OCI-LY7 (cell line): Measurements from ENCODE around the gene VASP. TPM values are rescaled to one million over a fixed set of nuclear protein-coding genes. Genes with fewer than 3 reads are reported as not detected.

ENCODE experiments used
- BruUV-seq: library from RNA; stranded (reverse); fragments of 400-500 nt; replicated peaks from 2 replicates; lab custom pipeline; 2021; lab: Mats Ljungman, UMichigan
- CTCF ChIA-PET: fragments of 300-600 bp; sonication (Branson Sonifier 250); formaldehyde crosslinking; loops from one replicate; lab custom pipeline; 2022; ENCODE audit warnings: antibody characterized with exemption; ENCODE audit not compliant: unreplicated experiment; lab: Charles Lee
- POLR2A ChIA-PET: fragments of 300-600 bp; sonication (Branson Sonifier 250); formaldehyde crosslinking; loops from one replicate; lab custom pipeline; 2022; ENCODE audit warnings: antibody characterized with exemption; lab: Charles Lee
- DNase-seq: peaks from one replicate; pipeline ENCODE4 v3.0.0-alpha.2; 2015; ENCODE audit warnings: low spot score
- H2AFZ ChIP-seq: fragments of 200-600 bp; sonication (generic), shearing (Covaris generic); 2 replicates; pipeline ENCODE4 v1.6.1; 2014; ENCODE audit warnings: mild to moderate bottlenecking, antibody characterized with exemption, low read length, moderate library complexity
- H3K27ac ChIP-seq: fragments of 200-600 bp; sonication (generic); 2 replicates; pipeline ENCODE4 v1.5.1; 2014; ENCODE audit warnings: mixed run types, low read depth, mild to moderate bottlenecking, moderate library complexity, low read length, inconsistent platforms; ENCODE audit not compliant: poor library complexity, severe bottlenecking
- H3K36me3 ChIP-seq: fragments of 200-600 bp; sonication (generic); 2 replicates; pipeline ENCODE4 v1.6.1; 2014; ENCODE audit warnings: mild to moderate bottlenecking, antibody characterized with exemption, low read length, moderate library complexity, mixed read lengths; ENCODE audit not compliant: insufficient read depth
- H3K4me1 ChIP-seq: fragments of 200-600 bp; sonication (generic); 2 replicates; pipeline ENCODE4 v1.5.1; 2014; ENCODE audit warnings: mild to moderate bottlenecking, low read length; ENCODE audit not compliant: insufficient read depth, poor library complexity, severe bottlenecking
- H3K4me2 ChIP-seq: fragments of 200-600 bp; sonication (generic); 2 replicates; pipeline ENCODE4 v1.6.1; 2014; ENCODE audit warnings: mild to moderate bottlenecking, low read length
- H3K4me3 ChIP-seq: fragments of 200-600 bp; sonication (generic); 2 replicates; pipeline ENCODE4 v1.5.1; 2014; ENCODE audit warnings: mild to moderate bottlenecking, low read depth, low read length; ENCODE audit not compliant: poor library complexity, severe bottlenecking
- H3K79me2 ChIP-seq: fragments of 200-600 bp; sonication (generic); 2 replicates; pipeline ENCODE4 v1.6.1; 2016; ENCODE audit warnings: low read depth, mild to moderate bottlenecking, low read length, moderate library complexity, mixed read lengths; ENCODE audit not compliant: insufficient read depth
- H3K9me2 ChIP-seq: fragments of 200-600 bp; sonication (generic); 2 replicates; pipeline ENCODE4 v1.6.1; 2016; ENCODE audit warnings: mild to moderate bottlenecking, low read length, mixed read lengths; ENCODE audit not compliant: insufficient read depth
- H3K9me3 ChIP-seq: fragments of 200-600 bp; sonication (generic); 2 replicates; pipeline ENCODE4 v1.6.1; 2014; ENCODE audit warnings: mild to moderate bottlenecking, mixed run types, low read length, mixed read lengths
- H4K20me1 ChIP-seq: fragments of 200-600 bp; sonication (generic); 2 replicates; pipeline ENCODE4 v1.6.1; 2014; ENCODE audit warnings: mild to moderate bottlenecking, antibody characterized with exemption, low read length, moderate library complexity, mixed read lengths; ENCODE audit not compliant: insufficient read depth
- EZH2phosphoT487 ChIP-seq: fragments of 200-600 bp; sonication (generic); IDR thresholded peaks from 2 replicates; pipeline ENCODE4 v1.6.1; 2018; ENCODE audit warnings: low read depth, borderline replicate concordance, mild to moderate bottlenecking, mixed run types, antibody characterized with exemption, low read length, moderate library complexity, mixed read lengths
- intact Hi-C: fragments of 100-400 bp; cut with micrococcal nuclease; formaldehyde crosslinking; loops from one replicate; pipeline ENCODE4 v1.10.0; 2022; ENCODE audit not compliant: unreplicated experiment
- total RNA-seq, 2 experiments: library from RNA; depleted of rRNA in 1 of 2; stranded (reverse); fragments of >200 nt in 1 of 2; shearing (Covaris generic) in 1 of 2; gene quantifications; 2 replicates each; pipeline ENCODE4 v1.2.3, GENCODE V29; 2014 to 2022
- TF ChIP-seq, protein P1 (sequence below): fragments of 200-600 bp; sonication (generic); conservative IDR thresholded peaks from 2 replicates; pipeline ENCODE4 v1.5.1; 2014; ENCODE audit warnings: mild to moderate bottlenecking, antibody characterized with exemption, low read length, moderate library complexity, mixed read lengths

Gene VASP
- total RNA-seq, 2 experiments from 2014 or later = 39.6 to 62.8 TPM

DNA sequence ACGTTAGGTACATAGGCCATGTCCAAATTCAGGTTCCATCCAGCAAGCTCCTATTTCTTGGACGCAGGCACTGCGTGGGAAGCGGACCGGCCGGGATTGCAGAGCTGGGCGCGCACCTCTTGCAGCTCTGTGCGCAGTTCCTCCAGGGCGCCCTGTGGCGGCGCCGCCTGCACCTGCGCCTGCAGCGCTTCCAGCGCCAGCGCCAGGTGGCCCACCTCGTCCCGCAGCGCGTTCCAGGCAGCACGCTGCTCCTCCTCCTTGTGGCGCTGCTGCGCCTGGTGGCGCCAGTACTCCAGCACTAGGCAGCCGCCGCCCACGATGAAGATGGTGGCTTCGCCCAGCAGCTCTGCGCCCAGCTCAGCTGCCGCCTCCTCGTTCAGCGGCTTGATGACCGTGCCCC lies 46.2 kb downstream of the VASP start:
- peaks cover 7% of the 10 kb centered on the region for H3K36me3 ChIP-seq
- no peaks in the 10 kb centered on the region for H3K4me1 ChIP-seq
- no peak overlapping the region for H3K4me2 ChIP-seq
- H3K9me2 ChIP-seq = no peaks in the 10 kb centered on the region
- H3K4me3 ChIP-seq = no peak overlapping the region
- ChIA-PET POLR2A (no interaction called here), CTCF (no interaction called here)
- no peak overlapping the region for H2AFZ ChIP-seq
- no peak for DNase-seq
- no peaks in the 10 kb centered on the region; the same call in 1 of the 2 replicates for H4K20me1 ChIP-seq
- no peaks in the 10 kb centered on the region for H3K9me3 ChIP-seq
- H3K79me2 ChIP-seq = no peaks in the 10 kb centered on the region
- no peak overlapping the region for H3K27ac ChIP-seq
- intact Hi-C loops = no loop called here
- no TSS peak for BruUV-seq
- no peak for TF ChIP-seq EZH2phosphoT487
- TF ChIP-seq, protein P1, sequence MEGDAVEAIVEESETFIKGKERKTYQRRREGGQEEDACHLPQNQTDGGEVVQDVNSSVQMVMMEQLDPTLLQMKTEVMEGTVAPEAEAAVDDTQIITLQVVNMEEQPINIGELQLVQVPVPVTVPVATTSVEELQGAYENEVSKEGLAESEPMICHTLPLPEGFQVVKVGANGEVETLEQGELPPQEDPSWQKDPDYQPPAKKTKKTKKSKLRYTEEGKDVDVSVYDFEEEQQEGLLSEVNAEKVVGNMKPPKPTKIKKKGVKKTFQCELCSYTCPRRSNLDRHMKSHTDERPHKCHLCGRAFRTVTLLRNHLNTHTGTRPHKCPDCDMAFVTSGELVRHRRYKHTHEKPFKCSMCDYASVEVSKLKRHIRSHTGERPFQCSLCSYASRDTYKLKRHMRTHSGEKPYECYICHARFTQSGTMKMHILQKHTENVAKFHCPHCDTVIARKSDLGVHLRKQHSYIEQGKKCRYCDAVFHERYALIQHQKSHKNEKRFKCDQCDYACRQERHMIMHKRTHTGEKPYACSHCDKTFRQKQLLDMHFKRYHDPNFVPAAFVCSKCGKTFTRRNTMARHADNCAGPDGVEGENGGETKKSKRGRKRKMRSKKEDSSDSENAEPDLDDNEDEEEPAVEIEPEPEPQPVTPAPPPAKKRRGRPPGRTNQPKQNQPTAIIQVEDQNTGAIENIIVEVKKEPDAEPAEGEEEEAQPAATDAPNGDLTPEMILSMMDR = no peak

- H3K36me3 ChIP-seq = peaks cover 7% of the 10 kb centered on the region
- ChIA-PET CTCF (no interaction called here), POLR2A (no interaction called here)
- DNase-seq = no peak
- H3K9me3 ChIP-seq = no peaks in the 10 kb centered on the region
- BruUV-seq = no TSS peak
- H3K79me2 ChIP-seq = no peaks in the 10 kb centered on the region
- H3K4me3 ChIP-seq = no peak overlapping the region
- peaks cover 7% of the 10 kb centered on the region for H3K4me1 ChIP-seq
- no peak overlapping the region for H3K4me2 ChIP-seq
- no peak overlapping the region for H2AFZ ChIP-seq
- no peak for TF ChIP-seq EZH2phosphoT487
- TF ChIP-seq, protein P1 = no peak
- H4K20me1 ChIP-seq = no peaks in the 10 kb centered on the region; the same call in 1 of the 2 replicates
- H3K9me2 ChIP-seq = no peaks in the 10 kb centered on the region
- intact Hi-C loops = no loop called here
- H3K27ac ChIP-seq = no peak overlapping the region
These were observed 47.2 kb downstream of the VASP start for GRCh38 chr19:45554481-45554880.

- intact Hi-C loops = loop anchor here (5.0 kb wide), 1 partner anchor 50 kb away; the partner anchor contains the start of gene VASP
- no peak overlapping the region for H2AFZ ChIP-seq
- no peak for DNase-seq
- H4K20me1 ChIP-seq = no peaks in the 10 kb centered on the region; the same call in 1 of the 2 replicates
- H3K79me2 ChIP-seq = peaks cover 15% of the 10 kb centered on the region; the same call in 1 of the 2 replicates
- H3K4me3 ChIP-seq = no peak overlapping the region
- H3K4me1 ChIP-seq = peaks cover 20% of the 10 kb centered on the region
- no peak overlapping the region for H3K4me2 ChIP-seq
- no peaks in the 10 kb centered on the region for H3K9me3 ChIP-seq
- POLR2A ChIA-PET = no interaction called here
- BruUV-seq = no TSS peak
- TF ChIP-seq, protein P1 = no peak
- no peak for TF ChIP-seq EZH2phosphoT487
- H3K36me3 ChIP-seq = peaks cover 7% of the 10 kb centered on the region
- CTCF ChIA-PET = no interaction called here
- no peaks in the 10 kb centered on the region for H3K9me2 ChIP-seq
- no peak overlapping the region for H3K27ac ChIP-seq
These were observed 49.6 kb downstream of the VASP start for GRCh38 chr19:45556835-45557234.
